Skeletal muscle cell (primary cell): ENCODE measurements around the gene SMPD3.
"Not testable (repeated sequence)": the region's sequence is repeated elsewhere in the genome, so short reads cannot be mapped to it uniquely, and the experiment has no call there.

Experiments used
- DNase-seq: peaks from one replicate; pipeline ENCODE4 v3.0.0-alpha.2; 2010; ENCODE audit warnings: low read depth
- H3K4me3 ChIP-seq: 2 replicates; pipeline ENCODE4 v1.5.1; 2011; ENCODE audit warnings: low read depth, mild to moderate bottlenecking, control low read depth, low read length, moderate library complexity

Gene SMPD3

DNA sequence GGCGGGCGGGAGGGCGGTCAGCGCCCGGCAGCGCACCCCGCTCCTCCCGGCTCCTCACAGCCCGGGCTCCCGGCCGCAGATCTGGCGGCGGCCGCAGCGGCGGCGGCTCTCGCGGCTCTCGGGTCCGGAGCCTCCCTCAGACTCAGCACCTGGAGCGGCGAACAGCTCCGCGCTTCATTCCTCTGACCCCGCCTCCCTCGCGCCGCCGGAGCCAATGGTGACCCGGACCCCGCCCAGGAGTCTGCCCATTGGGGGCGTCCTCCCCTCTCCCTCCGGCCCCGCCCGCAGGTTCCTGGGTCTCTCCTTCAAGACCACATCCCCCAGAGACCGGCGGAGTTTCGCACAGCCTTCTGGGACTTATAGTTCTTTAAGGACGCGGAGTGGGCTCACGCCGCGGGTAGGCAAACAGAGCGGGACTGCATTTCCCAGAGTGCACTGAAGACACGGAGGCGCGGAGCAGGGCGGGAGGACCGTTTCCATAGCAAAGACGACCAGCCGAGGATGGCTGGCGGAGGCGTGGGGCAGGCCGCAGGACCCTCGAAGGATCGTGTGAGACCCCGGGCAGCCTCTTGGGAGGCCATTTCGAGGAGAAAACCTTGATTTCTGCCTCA lies at the start of gene SMPD3:
Gene SMPD3, minus strand, starts transcription at position 149 of the 611 bp plus-strand sequence. CDS start 76,327 bp downstream, outside the sequence.
- peak within 1 kb of the TSS; percentile 54 for H3K4me3 ChIP-seq
- DNase-seq: peak; percentile 96

DNA sequence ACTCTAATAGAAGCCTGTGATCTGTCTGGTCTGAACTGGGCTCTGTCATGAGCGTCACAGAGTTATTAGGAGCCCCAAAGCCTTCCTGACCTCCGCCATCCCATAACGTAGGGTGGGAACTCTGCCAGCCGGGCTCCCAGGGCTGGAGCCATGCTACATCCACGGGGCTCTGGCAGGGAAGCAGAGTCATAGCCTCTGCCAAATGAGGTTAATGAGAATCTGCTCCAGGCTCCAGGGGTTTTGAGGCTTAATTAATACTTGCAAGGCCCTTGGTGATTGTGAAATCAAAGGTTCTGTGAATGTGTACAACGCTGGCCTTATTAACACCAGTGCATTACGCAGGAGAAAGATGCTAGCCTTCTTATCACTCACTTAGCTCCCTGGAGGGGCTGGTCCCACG lies 48.4 kb upstream of the SMPD3 start:
- DNase-seq: no peak
- H3K4me3 ChIP-seq: no peak overlapping the region

DNA sequence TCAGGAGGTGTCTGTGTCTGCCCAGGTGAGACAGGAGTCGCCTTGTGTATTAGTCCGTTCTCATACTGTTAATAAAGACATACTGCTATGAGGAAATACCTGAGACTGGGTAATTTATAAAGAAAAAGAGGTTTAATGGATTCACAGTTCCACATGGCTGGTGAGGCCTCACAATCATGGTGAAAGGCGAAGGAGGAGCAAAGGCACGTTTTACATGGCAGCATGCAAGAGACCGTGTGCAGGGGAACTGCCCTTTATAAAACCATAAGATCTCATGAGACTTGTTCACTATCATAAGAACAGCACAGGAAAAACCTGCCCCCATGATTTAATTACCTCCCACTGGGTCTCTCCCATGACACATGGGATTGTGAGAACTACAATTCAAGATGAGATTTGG lies 46.0 kb upstream of the SMPD3 start:
- not testable (repeated sequence) for H3K4me3 ChIP-seq, DNase-seq

DNA sequence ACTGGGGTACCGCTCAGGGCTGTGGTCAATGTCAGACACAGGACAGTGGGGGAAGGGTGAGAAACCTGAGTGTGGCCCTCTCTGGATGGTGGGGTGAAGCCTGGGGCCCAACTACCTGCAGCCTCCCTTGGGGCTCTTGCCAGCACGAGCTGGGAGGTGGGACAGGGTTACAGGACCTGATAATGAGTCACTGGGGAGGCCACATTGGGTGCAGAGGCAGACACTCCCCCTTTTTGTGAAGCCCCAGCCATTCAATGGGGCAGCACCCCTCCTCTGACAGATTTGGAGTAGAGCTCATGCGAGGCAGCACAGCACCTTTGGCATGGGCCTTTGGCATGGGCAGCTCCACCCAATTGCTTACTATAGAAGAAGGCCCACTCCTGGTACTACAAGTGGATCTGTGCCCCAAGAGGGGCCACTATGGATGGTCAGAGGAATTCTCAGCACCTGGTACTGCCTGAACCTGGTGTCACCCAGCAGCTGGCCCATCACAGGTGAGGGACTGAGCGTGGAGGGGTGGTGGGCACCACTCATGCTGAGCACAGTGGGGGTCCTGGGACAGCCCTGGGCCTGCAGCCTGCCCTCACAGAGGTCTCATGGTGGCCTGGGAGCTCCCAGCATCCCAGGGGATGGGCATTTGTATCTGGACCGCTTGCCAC lies 45.2 kb upstream of the SMPD3 start:
- no peak overlapping the region for H3K4me3 ChIP-seq
- DNase-seq: no peak

DNA sequence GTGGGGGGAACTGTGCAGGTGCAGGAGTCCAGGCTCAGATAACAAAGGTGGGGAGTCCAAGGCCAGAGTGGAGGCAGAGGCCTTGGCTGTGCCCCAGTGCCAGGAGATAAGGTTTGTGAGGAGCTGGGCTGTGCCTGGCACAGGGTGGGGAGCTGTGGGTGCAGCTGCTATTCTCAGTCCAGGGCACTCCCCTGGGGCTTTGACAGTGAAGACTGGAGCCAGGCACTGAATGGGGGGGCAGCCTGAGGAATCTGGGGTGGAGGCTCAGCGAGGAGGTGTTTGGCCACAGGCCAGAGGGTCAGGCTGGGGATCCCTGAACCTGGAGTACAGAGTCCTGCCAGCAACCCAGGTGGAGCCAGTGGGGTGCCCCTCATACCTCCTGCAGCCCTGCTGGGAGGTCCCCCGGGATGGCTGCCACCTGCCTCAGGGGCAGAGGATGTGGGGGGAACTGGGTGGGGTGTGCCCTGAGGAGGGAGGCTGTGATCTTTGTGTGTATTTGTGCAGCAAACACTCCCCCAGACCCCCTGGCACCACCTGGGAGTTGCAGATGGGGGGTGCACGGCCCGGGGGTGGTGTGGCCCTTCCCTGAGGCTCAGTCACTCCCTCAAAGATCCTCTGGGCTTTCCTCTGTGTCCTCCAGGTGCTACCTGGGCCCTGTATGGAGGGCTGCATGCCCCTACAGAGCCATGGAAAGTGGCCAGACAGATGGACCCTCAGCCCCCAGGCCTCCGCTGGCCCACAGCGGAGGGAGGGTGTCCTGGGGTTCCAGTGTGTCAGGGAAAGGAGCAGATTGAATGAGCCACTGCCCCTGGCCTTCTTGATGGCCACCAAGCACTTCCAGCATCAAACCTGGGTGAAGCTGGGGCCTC lies 44.5 kb upstream of the SMPD3 start:
- no peak overlapping the region for H3K4me3 ChIP-seq
- DNase-seq: no peak

DNA sequence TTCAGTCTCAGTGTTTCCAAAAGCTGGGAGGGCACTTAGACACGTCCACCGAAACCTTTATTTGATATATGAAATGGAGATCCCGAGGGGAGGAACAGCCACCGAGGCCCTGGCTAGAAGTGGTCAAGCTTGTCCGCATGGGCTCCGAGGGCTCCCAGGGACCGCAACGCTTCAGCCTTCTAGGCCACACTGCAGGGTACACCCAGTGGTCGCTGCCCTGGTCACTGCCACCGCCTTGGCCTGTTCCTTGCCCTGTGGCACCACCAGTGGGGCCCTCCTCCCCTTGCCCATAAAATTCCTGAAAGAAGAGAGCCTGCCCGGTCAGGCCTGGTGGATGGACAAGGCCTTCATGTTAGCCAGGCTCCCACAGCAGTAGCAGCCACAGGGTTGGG lies 43.8 kb upstream of the SMPD3 start:
- no peak overlapping the region for H3K4me3 ChIP-seq
- no peak for DNase-seq

DNA sequence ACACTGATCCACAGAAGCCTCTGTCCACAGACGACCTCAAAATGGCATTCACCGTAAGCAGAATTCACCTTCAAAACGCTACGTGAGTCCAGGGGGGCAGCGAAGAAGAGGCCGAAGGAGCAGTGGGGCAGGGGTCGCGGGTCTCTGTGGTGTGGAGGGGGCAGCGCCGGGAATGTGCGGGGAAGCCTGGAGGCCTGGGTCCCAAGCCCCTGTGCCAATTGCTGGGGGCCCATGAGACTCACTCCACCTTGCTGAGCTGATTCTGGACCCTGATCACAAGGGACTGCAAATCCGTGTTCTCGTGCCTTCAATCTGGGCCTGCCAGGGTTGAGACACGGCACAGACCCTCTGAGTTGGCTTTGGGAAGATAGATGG lies 43.3 kb upstream of the SMPD3 start:
- H3K4me3 ChIP-seq: no peak overlapping the region
- DNase-seq: no peak

DNA sequence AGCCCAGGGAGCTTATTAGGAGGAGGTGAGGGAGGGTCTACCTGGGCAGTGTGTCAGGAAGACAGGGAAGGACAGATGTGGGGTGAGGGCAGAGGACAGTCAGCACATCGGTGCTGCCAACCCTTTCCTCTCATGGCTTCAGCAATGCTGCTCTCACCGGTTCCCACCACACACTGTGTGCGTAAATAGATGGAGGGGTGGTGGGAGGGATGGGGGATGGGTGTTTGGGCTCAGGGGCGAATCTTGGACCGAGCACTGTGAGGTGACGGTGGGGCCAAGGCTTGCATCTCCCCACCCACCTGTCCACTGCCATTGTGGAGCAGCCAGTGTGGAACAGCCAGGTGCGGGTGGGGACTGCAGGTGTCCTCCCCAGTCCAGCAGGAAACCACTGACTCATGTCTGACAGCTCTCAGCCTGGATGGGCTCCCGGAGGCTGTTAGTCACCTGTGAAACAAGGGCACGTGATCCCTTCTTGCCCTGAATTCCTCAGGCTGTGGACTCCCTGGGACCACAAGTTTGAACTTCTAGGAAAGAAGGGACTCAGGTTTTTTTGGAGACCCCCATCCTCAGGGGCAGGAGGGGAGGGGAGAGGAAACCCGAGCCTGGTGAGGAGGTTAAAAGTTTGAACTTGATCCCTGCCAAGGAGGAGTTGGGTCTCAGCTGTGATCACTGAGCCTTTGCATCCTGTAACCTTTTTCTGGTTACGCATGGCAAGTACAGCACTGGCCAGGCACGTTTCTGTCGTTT lies 42.7 kb upstream of the SMPD3 start:
- DNase-seq: no peak
- no peak overlapping the region for H3K4me3 ChIP-seq

DNA sequence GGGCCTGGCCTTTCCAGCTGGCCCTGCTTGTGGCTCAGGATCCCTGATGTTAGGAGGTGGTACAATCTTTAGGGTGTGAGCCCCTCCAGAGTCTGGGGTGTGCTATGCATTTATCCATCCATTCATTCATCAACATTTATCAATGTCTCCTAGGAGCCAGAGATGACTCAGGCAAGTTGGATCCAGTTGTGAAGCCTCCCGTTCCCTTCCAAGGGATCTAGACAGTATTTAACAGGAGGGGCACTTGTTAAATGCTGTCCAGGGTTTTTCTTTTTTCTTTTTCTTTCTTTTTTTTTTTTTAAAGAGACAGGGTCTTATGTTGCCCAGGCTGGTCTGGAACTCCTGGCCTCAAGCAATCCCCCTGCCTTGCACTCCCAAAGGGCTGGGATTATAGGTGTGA lies 42.0 kb upstream of the SMPD3 start:
- DNase-seq: no peak
- H3K4me3 ChIP-seq: no peak overlapping the region

DNA sequence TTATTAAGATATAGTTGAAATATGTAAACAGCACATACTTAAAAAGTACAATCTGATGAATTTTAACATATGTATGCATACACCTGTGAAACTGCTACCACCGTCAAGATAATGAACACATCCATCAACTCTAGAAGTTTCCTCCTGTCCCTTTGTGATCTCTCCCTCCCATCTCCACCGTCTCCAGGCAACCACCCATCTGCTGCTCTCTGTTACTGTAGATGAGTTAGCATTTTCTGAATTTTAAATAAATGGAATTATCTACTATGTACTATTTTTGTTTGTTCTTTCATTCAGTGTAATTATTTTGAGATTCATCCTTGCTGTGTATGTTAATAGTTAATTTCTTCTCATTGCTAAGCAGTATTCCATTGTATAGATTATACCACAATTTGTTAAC lies 40.2 kb upstream of the SMPD3 start:
- no peak for DNase-seq
- H3K4me3 ChIP-seq: no peak overlapping the region

DNA sequence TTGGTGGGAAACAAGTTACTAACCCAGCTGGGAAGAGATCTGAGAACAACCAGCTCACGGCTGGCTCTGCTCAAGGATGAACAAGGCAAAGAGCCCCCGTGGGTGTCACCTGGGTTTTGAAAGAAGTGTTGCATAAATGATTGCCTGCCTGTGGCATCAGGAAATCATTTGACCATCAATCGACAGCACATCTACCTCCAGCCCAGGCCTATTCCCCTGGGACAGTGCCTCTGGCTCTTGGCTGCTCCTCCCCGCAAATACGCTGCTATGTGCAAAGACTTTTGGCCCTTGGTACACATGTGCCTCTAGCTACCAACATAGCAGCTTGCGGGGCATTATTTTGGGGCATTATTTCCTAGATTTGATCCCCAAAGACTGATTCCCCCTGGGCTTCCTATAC lies 39.4 kb upstream of the SMPD3 start:
- no peak for DNase-seq

DNA sequence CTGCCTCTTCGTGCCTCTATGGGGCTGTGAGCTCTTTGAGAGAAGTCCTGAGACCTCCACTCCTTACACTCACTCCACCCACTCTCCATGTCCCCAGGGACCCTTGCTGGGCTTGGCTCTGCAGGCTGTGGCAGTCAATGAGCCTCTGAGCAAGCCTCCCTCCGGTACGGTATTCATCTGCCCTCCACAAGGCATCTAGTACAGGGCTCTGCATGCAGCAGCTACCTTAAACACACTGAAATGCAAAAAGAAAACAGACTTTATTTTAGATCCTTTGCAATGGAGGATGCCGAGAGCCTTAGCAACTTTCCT lies 38.9 kb upstream of the SMPD3 start:
- DNase-seq: no peak

More for the DNA sequence above, 39.4 kb upstream of the SMPD3 start:
- no peak overlapping the region for H3K4me3 ChIP-seq

DNA sequence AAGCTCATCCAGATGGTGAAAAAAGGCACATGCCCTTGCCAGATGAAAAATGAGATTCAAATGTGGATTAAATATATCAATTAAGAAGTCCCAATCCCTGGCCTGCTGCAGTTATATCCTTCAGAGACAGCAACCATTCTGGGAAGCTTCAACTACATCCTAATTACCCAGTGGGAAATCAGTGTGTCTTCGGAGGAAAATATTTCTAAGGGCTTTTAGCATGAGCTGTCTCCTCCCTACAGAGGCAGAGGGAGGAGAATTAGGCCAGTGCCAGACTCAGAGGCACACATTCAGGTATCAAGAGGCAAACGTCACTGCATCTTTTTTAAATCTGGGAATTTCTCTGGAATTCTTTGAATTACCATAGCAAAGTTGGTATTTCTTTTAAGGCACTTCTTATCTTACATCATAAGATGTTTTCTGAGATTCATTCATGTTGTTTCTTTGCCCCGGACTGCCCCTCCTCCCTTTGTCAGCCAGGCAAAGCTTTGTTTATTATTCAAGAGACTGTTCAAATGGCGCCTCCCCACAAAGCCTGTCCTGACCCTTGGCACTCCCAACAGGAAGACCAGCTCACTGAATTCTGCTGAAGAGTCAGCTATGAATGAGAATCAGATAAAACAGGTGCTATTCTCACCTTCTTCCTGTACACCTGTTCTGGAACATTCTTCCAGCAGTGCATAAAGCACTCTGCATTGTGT lies 38.3 kb upstream of the SMPD3 start:
- DNase-seq: no peak
- H3K4me3 ChIP-seq: no peak overlapping the region

More for the DNA sequence above, 38.9 kb upstream of the SMPD3 start:
- H3K4me3 ChIP-seq: no peak overlapping the region

DNA sequence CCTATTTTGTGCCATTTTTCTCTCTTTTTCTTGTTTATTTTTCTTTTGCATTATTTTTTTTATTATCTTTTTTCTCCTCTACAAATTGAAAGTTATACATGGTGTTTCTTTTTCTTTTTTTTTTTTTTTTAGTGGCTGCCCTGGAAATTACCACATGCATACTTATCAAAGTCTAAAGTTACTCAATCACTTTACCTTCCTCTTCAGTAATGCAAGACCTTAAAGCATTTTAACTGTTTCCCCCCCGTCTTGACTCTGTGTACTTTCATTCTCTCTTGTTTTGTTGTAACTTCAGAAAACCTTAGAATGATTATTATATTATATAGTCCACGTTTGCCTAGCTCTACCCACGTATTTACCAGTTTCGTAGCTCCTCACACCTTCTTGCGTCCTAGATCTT lies 33.3 kb upstream of the SMPD3 start:
- no peak overlapping the region for H3K4me3 ChIP-seq
- no peak for DNase-seq

DNA sequence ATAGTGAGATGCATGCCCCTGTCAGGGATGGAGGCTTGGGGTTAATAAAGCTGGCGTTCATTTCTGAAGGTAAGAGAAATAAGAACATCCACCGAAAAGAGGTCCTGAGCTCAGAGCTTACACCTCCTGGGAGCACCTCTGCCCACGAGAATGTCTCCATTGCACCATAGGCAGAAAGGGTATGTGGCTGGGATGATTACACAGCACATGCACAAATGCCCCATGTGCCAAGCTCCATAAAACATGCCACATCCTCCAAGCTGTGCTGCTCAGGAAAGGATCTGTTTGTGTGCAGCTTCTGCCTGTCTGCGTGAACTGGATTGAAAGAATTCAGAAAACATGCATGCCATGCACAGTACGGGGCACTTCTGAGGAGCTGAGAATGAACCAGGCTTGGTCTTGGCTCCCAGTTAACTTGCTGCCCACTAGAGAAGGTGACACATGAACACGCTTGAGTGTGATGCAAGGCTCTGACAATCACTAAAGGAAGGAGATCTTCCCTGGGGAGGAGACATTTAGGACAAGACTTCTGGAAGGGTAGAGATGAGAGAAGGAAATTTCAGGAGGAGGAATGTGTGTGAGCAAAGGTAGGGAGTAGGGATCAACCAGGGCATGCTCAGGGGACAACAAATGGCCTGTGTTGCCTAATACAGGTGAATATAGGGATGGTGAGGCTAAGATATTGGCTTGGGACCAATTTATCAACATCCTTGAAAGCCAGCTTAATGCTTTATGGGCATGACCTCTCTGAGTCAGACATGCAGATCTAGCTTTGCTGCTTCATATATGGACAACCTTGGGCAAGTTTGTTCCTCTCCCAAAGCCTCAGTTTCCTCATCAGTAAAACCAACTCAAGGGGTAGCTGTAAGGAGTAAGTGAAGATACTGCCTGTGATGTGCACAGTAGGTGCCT lies 32.0 kb upstream of the SMPD3 start:
- no peak overlapping the region for H3K4me3 ChIP-seq
- no peak for DNase-seq

DNA sequence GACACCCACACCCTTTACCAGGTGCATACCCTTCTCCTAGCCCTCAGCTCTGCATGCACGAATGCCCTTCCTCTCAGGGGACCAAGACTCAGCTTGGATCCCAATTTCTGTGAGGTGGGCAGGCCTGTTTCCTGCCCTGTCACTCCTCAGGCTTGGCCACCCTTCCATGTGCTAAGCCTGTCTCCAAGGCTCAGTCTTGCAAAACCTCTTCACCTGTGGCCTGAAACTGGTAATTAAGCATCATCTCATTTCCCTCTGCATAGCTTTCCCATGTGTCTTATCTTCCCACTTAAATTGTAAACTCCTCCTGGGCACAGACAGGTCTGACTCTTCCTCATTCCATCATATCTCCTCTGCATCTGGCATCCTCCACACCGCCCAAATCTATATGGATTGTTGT lies 31.0 kb upstream of the SMPD3 start:
- DNase-seq: no peak
- no peak overlapping the region for H3K4me3 ChIP-seq

DNA sequence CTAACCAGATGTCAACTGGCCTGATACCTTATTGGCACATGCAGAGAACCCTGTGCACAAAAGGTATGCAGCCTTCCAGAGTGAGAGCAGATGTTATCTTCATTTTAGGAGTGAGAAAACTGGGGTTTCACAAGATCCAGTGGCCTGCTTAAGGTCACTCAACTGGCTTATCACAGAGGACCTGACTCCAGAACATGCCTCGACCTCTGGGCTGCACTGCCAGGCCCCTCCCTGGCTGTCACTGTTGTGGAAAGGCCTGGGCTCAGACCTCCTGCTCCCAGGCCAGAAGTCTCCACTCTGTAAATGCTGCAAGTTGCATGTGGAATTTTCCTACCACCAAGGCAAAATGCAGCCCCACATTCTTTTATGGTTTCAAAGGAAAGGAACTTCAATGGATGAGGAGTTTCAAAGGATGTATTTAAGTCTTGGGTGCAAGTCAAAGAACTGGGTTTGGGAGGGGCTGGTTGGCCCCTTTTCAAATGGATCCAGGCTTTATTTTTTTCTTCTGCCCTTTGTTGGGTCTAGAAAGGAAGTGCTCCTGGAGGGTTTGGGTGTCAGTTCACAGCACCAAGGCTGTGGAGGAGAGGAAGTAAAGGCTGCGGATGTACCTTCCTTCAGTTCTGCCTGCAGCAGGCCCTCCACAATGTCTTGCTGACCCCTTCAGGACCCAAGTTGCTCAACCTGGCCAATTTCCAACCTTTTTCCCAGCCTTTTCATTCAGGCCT lies 30.4 kb upstream of the SMPD3 start:
- no peak overlapping the region for H3K4me3 ChIP-seq
- DNase-seq: no peak

DNA sequence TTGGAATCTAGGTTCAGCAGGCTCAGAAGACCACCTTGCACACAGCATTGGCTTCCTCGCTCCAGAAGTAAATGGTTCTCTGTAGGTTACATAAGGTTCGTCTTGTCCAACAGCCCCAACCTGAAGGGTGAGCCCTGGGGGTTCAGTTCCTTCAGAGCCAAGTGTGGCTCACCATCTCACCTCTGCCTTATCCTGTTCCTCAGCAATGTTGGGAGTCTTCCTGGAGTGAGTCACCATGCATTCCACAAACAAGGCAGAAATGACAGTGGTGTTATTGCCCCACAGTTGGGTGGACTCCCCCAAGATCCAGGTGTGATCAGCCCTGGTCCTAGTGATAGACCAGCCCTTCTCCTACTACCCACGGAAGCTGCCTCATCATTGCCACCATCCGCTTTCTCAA lies 26.8 kb upstream of the SMPD3 start:
- H3K4me3 ChIP-seq: no peak overlapping the region
- DNase-seq: no peak
